Measurements from ENCODE around the gene GRIN2A. TPM values are rescaled to one million over a fixed set of nuclear protein-coding genes. Genes with fewer than 3 reads are reported as not detected.

Gene GRIN2A
- total RNA-seq, 1 experiment from 2014 or later = not detected

- no peaks in the 10 kb centered on the region for H3K27me3 Mint-ChIP-seq (ENCODE audit: insufficient read depth, unreplicated experiment)
- peaks cover 2% of the 10 kb centered on the region for H3K9me3 Mint-ChIP-seq (ENCODE audit: unreplicated experiment)
- ChIA-PET CTCF (no interaction called here), POLR2A (no interaction called here)
- H3K27ac Mint-ChIP-seq (ENCODE audit: low read depth, unreplicated experiment) = no peak overlapping the region
- BruUV-seq (replicated peaks) = no TSS peak
- intact Hi-C loops (cut with micrococcal nuclease) = no loop called here
- H3K36me3 Mint-ChIP-seq (ENCODE audit: insufficient read depth, unreplicated experiment) = no peaks in the 10 kb centered on the region
- TF ChIP-seq CTCF (IDR thresholded peaks at IDR 0.05; ENCODE audit: unreplicated experiment) = no peak
- H3K4me1 Mint-ChIP-seq (ENCODE audit: insufficient read depth, unreplicated experiment) = no peaks in the 10 kb centered on the region
- no peak overlapping the region for H3K4me3 Mint-ChIP-seq (ENCODE audit: unreplicated experiment)
- DNase-seq (ENCODE audit: unreplicated experiment) = no peak
Observed at GRCh38 chr16:9761870-9762269, 420.4 kb downstream of the GRIN2A start.

DNA sequence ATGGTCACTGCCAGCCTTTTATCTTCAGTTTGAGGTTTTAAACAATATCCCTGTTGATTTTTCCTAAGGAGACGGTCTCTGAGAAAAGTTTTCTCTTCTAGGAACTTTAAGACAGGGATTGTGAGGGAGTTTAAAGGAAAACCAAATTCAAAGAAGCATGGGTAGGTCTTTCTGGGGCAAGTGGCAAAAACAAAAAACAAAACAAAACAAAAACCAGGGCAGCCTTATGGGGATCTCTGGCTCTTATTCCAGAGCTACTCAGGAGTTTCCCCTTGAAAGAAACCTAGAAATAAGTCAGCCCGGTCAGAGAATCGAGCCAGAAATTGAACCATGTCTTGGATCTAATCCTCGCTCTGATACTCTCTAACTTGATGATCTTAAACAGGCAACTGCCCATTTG, 424.5 kb downstream of the GRIN2A start:
- CTCF ChIA-PET = no interaction called here
- no peak for DNase-seq (ENCODE audit: unreplicated experiment)
- no TSS peak for BruUV-seq (replicated peaks)
- H3K27me3 Mint-ChIP-seq (ENCODE audit: insufficient read depth, unreplicated experiment) = no peaks in the 10 kb centered on the region
- H3K4me3 Mint-ChIP-seq (ENCODE audit: unreplicated experiment) = no peak overlapping the region
- no peak overlapping the region for H3K27ac Mint-ChIP-seq (ENCODE audit: low read depth, unreplicated experiment)
- H3K4me1 Mint-ChIP-seq (ENCODE audit: insufficient read depth, unreplicated experiment) = no peaks in the 10 kb centered on the region
- peaks cover 15% of the 10 kb centered on the region for H3K9me3 Mint-ChIP-seq (ENCODE audit: unreplicated experiment)
- no peak for TF ChIP-seq CTCF (IDR thresholded peaks at IDR 0.05; ENCODE audit: unreplicated experiment)
- POLR2A ChIA-PET = no interaction called here
- no peaks in the 10 kb centered on the region for H3K36me3 Mint-ChIP-seq (ENCODE audit: insufficient read depth, unreplicated experiment)
- intact Hi-C loops (cut with micrococcal nuclease) = no loop called here

- intact Hi-C loops (cut with micrococcal nuclease) = no loop called here
- CTCF ChIA-PET = no interaction called here
- no peak for DNase-seq (ENCODE audit: unreplicated experiment)
Observed at GRCh38 chr16:9756434-9756833, 425.8 kb downstream of the GRIN2A start.

DNA sequence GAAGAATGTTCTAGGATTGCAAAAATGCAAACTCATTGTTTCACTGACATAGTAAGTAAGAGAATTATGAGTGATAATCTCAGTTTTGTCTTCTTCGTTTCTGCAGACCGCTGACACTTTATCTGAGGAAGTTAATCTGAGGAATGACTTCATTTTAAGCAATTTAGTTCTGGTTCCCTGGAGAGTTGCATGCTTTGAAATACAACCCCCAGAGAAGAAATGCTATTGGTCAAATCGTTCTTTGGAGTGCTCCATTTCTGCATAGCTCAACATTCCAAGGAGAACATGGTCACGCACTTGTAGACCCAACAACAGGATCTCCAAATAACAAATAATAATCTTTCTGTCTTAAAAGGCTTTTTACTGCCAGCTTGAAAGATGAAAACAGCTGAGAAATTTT, 427.1 kb downstream of the GRIN2A start:
- no peaks in the 10 kb centered on the region for H3K27me3 Mint-ChIP-seq (ENCODE audit: insufficient read depth, unreplicated experiment)
- intact Hi-C loops (cut with micrococcal nuclease) = no loop called here
- CTCF ChIA-PET = no interaction called here

More at GRCh38 chr16:9756434-9756833, 425.8 kb downstream of the GRIN2A start:
- TF ChIP-seq CTCF (IDR thresholded peaks at IDR 0.05; ENCODE audit: unreplicated experiment) = no peak
- Mint-ChIP-seq H3K4me1 (ENCODE audit: insufficient read depth, unreplicated experiment) (no peaks in the 10 kb centered on the region), H3K4me3 (ENCODE audit: unreplicated experiment) (no peak overlapping the region), H3K27me3 (ENCODE audit: insufficient read depth, unreplicated experiment) (no peaks in the 10 kb centered on the region), H3K9me3 (ENCODE audit: unreplicated experiment) (peaks cover 27% of the 10 kb centered on the region), H3K27ac (ENCODE audit: low read depth, unreplicated experiment) (no peak overlapping the region), H3K36me3 (ENCODE audit: insufficient read depth, unreplicated experiment) (no peaks in the 10 kb centered on the region)
- POLR2A ChIA-PET = no interaction called here
- BruUV-seq (replicated peaks) = no TSS peak

More for the DNA sequence above, 427.1 kb downstream of the GRIN2A start:
- Mint-ChIP-seq H3K4me3 (ENCODE audit: unreplicated experiment) (no peak overlapping the region), H3K9me3 (ENCODE audit: unreplicated experiment) (peaks cover 39% of the 10 kb centered on the region), H3K36me3 (ENCODE audit: insufficient read depth, unreplicated experiment) (no peaks in the 10 kb centered on the region), H3K27ac (ENCODE audit: low read depth, unreplicated experiment) (no peak overlapping the region), H3K4me1 (ENCODE audit: insufficient read depth, unreplicated experiment) (no peaks in the 10 kb centered on the region)
- BruUV-seq (replicated peaks) = no TSS peak
- no peak for DNase-seq (ENCODE audit: unreplicated experiment)
- POLR2A ChIA-PET = no interaction called here
- TF ChIP-seq CTCF (IDR thresholded peaks at IDR 0.05; ENCODE audit: unreplicated experiment) = no peak

Data from MCF 10A (cell line).